Esophagus muscularis mucosa (tissue), 4 donors: ENCODE measurements around the gene RCE1.

Experiments
- CTCF ChIP-seq, 3 experiments: fragments of 200-600 bp in 2 of 3; fragments of 450-650 bp in 1 of 3; sonication (generic) in 2 of 3; IDR thresholded peaks; one replicate each; pipeline ENCODE4 v1.5.1; 2017 to 2019; ENCODE audit warnings: antibody characterized with exemption in 3 of 3, mild to moderate bottlenecking in 2 of 3, moderate library complexity in 1 of 3
- EP300 ChIP-seq: sonication (generic); formaldehyde crosslinking; IDR thresholded peaks from one replicate; pipeline ENCODE4 v1.6.1; 2017; ENCODE audit warnings: antibody characterized with exemption
- POLR2AphosphoS5 ChIP-seq, 2 donors: sonication (generic); formaldehyde crosslinking; IDR thresholded peaks; one replicate each; pipeline ENCODE4 v1.6.1; 2017; ENCODE audit warnings: antibody characterized with exemption in 2 of 2

DNA sequence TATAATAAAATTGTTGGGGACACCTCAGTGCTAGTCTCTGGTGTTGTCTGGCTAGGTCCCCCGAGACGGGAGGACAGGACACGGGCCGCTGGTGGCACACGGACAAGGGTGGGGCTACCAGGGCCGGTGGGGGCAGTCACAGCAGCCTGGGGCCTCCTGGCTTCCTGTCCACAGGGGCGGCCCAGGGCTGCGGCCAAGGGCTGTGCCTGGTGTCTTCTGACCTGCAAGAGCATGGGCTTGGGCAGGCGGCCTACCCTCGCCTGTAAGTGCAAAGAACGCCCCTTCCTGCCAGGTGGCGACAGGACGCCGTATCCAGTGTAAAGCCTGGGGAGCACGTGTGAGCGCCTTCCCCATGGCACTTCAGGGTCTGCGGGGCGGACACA is 17.2 kb downstream of the RCE1 start:
- TF ChIP-seq POLR2AphosphoS5 (IDR thresholded peaks at IDR 0.05), result no peak
- TF ChIP-seq EP300, result no peak
- TF ChIP-seq CTCF (IDR thresholded peaks at IDR 0.05), result no peak
